ENCODE measurements around the gene CACHD1.

CACHD1 gene

GRCh38 chr1:64486193-64486592 lies 16.3 kb downstream of the CACHD1 start:
- H3K4me3 ChIP-seq (ENCODE audit: low read length), result no peak overlapping the region
- no peaks in the 10 kb centered on the region for H3K4me1 ChIP-seq (ENCODE audit: control insufficient read depth, insufficient read depth, low read length)
- no peaks in the 10 kb centered on the region for H3K36me3 ChIP-seq (ENCODE audit: insufficient read depth, low read length)
- no peaks in the 10 kb centered on the region for H3K9me3 ChIP-seq (replicated peaks; ENCODE audit: low read length)
- no peak overlapping the region for H3K4me2 ChIP-seq (ENCODE audit: low read length)
- no peak overlapping the region for H3K9ac ChIP-seq (ENCODE audit: low read depth, low read length)
- no peaks in the 10 kb centered on the region for H3K27me3 ChIP-seq (ENCODE audit: control insufficient read depth, insufficient read depth, low read length)

- no peak overlapping the region for H3K4me3 ChIP-seq (ENCODE audit: low read length)
- H3K9ac ChIP-seq (ENCODE audit: low read depth, low read length), result no peak overlapping the region
- no peaks in the 10 kb centered on the region for H3K9me3 ChIP-seq (replicated peaks; ENCODE audit: low read length)
- no peaks in the 10 kb centered on the region for H3K27me3 ChIP-seq (ENCODE audit: control insufficient read depth, insufficient read depth, low read length)
- H3K4me2 ChIP-seq (ENCODE audit: low read length), result no peak overlapping the region
- no peaks in the 10 kb centered on the region for H3K36me3 ChIP-seq (ENCODE audit: insufficient read depth, low read length)
- no peaks in the 10 kb centered on the region for H3K4me1 ChIP-seq (ENCODE audit: control insufficient read depth, insufficient read depth, low read length)
These were observed 17.1 kb downstream of the CACHD1 start for GRCh38 chr1:64487061-64487460.

- Histone ChIP-seq H3K9ac (ENCODE audit: low read depth, low read length) (no peak overlapping the region), H3K9me3 (replicated peaks; ENCODE audit: low read length) (no peaks in the 10 kb centered on the region)
These were observed 18.9 kb downstream of the CACHD1 start for GRCh38 chr1:64488862-64489261.

GRCh38 chr1:64489707-64490106 lies 19.8 kb downstream of the CACHD1 start:
- H3K9ac ChIP-seq (ENCODE audit: low read depth, low read length), result no peak overlapping the region
- H3K9me3 ChIP-seq (replicated peaks; ENCODE audit: low read length), result no peaks in the 10 kb centered on the region
- no peaks in the 10 kb centered on the region for H3K36me3 ChIP-seq (ENCODE audit: insufficient read depth, low read length)
- no peaks in the 10 kb centered on the region for H3K27me3 ChIP-seq (ENCODE audit: control insufficient read depth, insufficient read depth, low read length)
- H3K4me2 ChIP-seq (ENCODE audit: low read length), result no peak overlapping the region
- H3K4me1 ChIP-seq (ENCODE audit: control insufficient read depth, insufficient read depth, low read length), result no peaks in the 10 kb centered on the region
- H3K4me3 ChIP-seq (ENCODE audit: low read length), result no peak overlapping the region

More at GRCh38 chr1:64488862-64489261, 18.9 kb downstream of the CACHD1 start:
- Histone ChIP-seq H3K27me3 (ENCODE audit: control insufficient read depth, insufficient read depth, low read length) (no peaks in the 10 kb centered on the region), H3K4me2 (ENCODE audit: low read length) (no peak overlapping the region), H3K4me1 (ENCODE audit: control insufficient read depth, insufficient read depth, low read length) (no peaks in the 10 kb centered on the region), H3K4me3 (ENCODE audit: low read length) (no peak overlapping the region), H3K36me3 (ENCODE audit: insufficient read depth, low read length) (no peaks in the 10 kb centered on the region)

GRCh38 chr1:64490213-64490818 lies 20.4 kb downstream of the CACHD1 start:
- Histone ChIP-seq H3K36me3 (ENCODE audit: insufficient read depth, low read length) (no peaks in the 10 kb centered on the region), H3K4me2 (ENCODE audit: low read length) (no peak overlapping the region), H3K9me3 (replicated peaks; ENCODE audit: low read length) (no peaks in the 10 kb centered on the region), H3K4me1 (ENCODE audit: control insufficient read depth, insufficient read depth, low read length) (no peaks in the 10 kb centered on the region), H3K4me3 (ENCODE audit: low read length) (no peak overlapping the region), H3K27me3 (ENCODE audit: control insufficient read depth, insufficient read depth, low read length) (no peaks in the 10 kb centered on the region), H3K9ac (ENCODE audit: low read depth, low read length) (no peak overlapping the region)

GRCh38 chr1:64492424-64492823 lies 22.5 kb downstream of the CACHD1 start:
- Histone ChIP-seq H3K36me3 (ENCODE audit: insufficient read depth, low read length) (no peaks in the 10 kb centered on the region), H3K4me2 (ENCODE audit: low read length) (no peak overlapping the region), H3K27me3 (ENCODE audit: control insufficient read depth, insufficient read depth, low read length) (no peaks in the 10 kb centered on the region), H3K4me1 (ENCODE audit: control insufficient read depth, insufficient read depth, low read length) (peaks cover 4% of the 10 kb centered on the region), H3K9ac (ENCODE audit: low read depth, low read length) (no peak overlapping the region), H3K9me3 (replicated peaks; ENCODE audit: low read length) (no peaks in the 10 kb centered on the region), H3K4me3 (ENCODE audit: low read length) (no peak overlapping the region)

GRCh38 chr1:64493831-64494230 lies 23.9 kb downstream of the CACHD1 start:
- H3K36me3 ChIP-seq (ENCODE audit: insufficient read depth, low read length), result no peaks in the 10 kb centered on the region
- no peaks in the 10 kb centered on the region for H3K27me3 ChIP-seq (ENCODE audit: control insufficient read depth, insufficient read depth, low read length)
- H3K4me2 ChIP-seq (ENCODE audit: low read length), result no peak overlapping the region
- no peak overlapping the region for H3K9ac ChIP-seq (ENCODE audit: low read depth, low read length)
- H3K4me1 ChIP-seq (ENCODE audit: control insufficient read depth, insufficient read depth, low read length), result peaks cover 7% of the 10 kb centered on the region
- no peak overlapping the region for H3K4me3 ChIP-seq (ENCODE audit: low read length)
- H3K9me3 ChIP-seq (replicated peaks; ENCODE audit: low read length), result no peaks in the 10 kb centered on the region

GRCh38 chr1:64494659-64495058 lies 24.7 kb downstream of the CACHD1 start:
- no peak overlapping the region for H3K9ac ChIP-seq (ENCODE audit: low read depth, low read length)
- no peaks in the 10 kb centered on the region for H3K9me3 ChIP-seq (replicated peaks; ENCODE audit: low read length)
- no peak overlapping the region for H3K4me3 ChIP-seq (ENCODE audit: low read length)
- H3K36me3 ChIP-seq (ENCODE audit: insufficient read depth, low read length), result no peaks in the 10 kb centered on the region
- H3K27me3 ChIP-seq (ENCODE audit: control insufficient read depth, insufficient read depth, low read length), result no peaks in the 10 kb centered on the region
- H3K4me2 ChIP-seq (ENCODE audit: low read length), result no peak overlapping the region
- H3K4me1 ChIP-seq (ENCODE audit: control insufficient read depth, insufficient read depth, low read length), result peaks cover 7% of the 10 kb centered on the region

GRCh38 chr1:64495878-64496277 lies 25.9 kb downstream of the CACHD1 start:
- no peaks in the 10 kb centered on the region for H3K9me3 ChIP-seq (replicated peaks; ENCODE audit: low read length)
- no peaks in the 10 kb centered on the region for H3K27me3 ChIP-seq (ENCODE audit: control insufficient read depth, insufficient read depth, low read length)
- no peak overlapping the region for H3K9ac ChIP-seq (ENCODE audit: low read depth, low read length)
- H3K4me1 ChIP-seq (ENCODE audit: control insufficient read depth, insufficient read depth, low read length), result peaks cover 7% of the 10 kb centered on the region
- no peaks in the 10 kb centered on the region for H3K36me3 ChIP-seq (ENCODE audit: insufficient read depth, low read length)
- H3K4me3 ChIP-seq (ENCODE audit: low read length), result no peak overlapping the region
- no peak overlapping the region for H3K4me2 ChIP-seq (ENCODE audit: low read length)

- H3K9me3 ChIP-seq (replicated peaks; ENCODE audit: low read length), result no peaks in the 10 kb centered on the region
- no peak overlapping the region for H3K4me3 ChIP-seq (ENCODE audit: low read length)
- H3K9ac ChIP-seq (ENCODE audit: low read depth, low read length), result no peak overlapping the region
- H3K36me3 ChIP-seq (ENCODE audit: insufficient read depth, low read length), result no peaks in the 10 kb centered on the region
- H3K4me2 ChIP-seq (ENCODE audit: low read length), result no peak overlapping the region
- H3K4me1 ChIP-seq (ENCODE audit: control insufficient read depth, insufficient read depth, low read length), result peaks cover 7% of the 10 kb centered on the region
- H3K27me3 ChIP-seq (ENCODE audit: control insufficient read depth, insufficient read depth, low read length), result no peaks in the 10 kb centered on the region
These were observed 26.7 kb downstream of the CACHD1 start for GRCh38 chr1:64496606-64497005.

- Histone ChIP-seq H3K27me3 (ENCODE audit: control insufficient read depth, insufficient read depth, low read length) (no peaks in the 10 kb centered on the region), H3K4me1 (ENCODE audit: control insufficient read depth, insufficient read depth, low read length) (peaks cover 7% of the 10 kb centered on the region), H3K4me2 (ENCODE audit: low read length) (no peak overlapping the region), H3K36me3 (ENCODE audit: insufficient read depth, low read length) (no peaks in the 10 kb centered on the region), H3K9ac (ENCODE audit: low read depth, low read length) (no peak overlapping the region), H3K4me3 (ENCODE audit: low read length) (no peak overlapping the region), H3K9me3 (replicated peaks; ENCODE audit: low read length) (no peaks in the 10 kb centered on the region)
These were observed 27.4 kb downstream of the CACHD1 start for GRCh38 chr1:64497088-64497883.

GRCh38 chr1:64498325-64498724 lies 28.4 kb downstream of the CACHD1 start:
- Histone ChIP-seq H3K9ac (ENCODE audit: low read depth, low read length) (no peak overlapping the region), H3K27me3 (ENCODE audit: control insufficient read depth, insufficient read depth, low read length) (no peaks in the 10 kb centered on the region), H3K4me2 (ENCODE audit: low read length) (no peak overlapping the region), H3K36me3 (ENCODE audit: insufficient read depth, low read length) (no peaks in the 10 kb centered on the region), H3K9me3 (replicated peaks; ENCODE audit: low read length) (no peaks in the 10 kb centered on the region), H3K4me3 (ENCODE audit: low read length) (no peak overlapping the region), H3K4me1 (ENCODE audit: control insufficient read depth, insufficient read depth, low read length) (peaks cover 7% of the 10 kb centered on the region)

All from skeletal muscle satellite cell (primary cell).